Hematopoietic multipotent progenitor cell treated with erythropoietin and hydrocortisone succinate and interleukin-3 and kit ligand, for 6 days (in vitro differentiated cells): ENCODE measurements around the gene AJAP1.
"Not testable (repeated sequence)": the region's sequence is repeated elsewhere in the genome, so short reads cannot be mapped to it uniquely, and the experiment has no call there.

Experiments
- DNase-seq: peaks from one replicate; pipeline ENCODE4 v3.0.0-alpha.2; 2015

Gene AJAP1

GRCh38 chr1:4653796-4654725 lies at the start of gene AJAP1:
Gene AJAP1 (plus strand): TSS chr1:4654609. CDS start chr1:4655426, 817 bp downstream.
- DNase-seq: no peak

- no peak for DNase-seq
Observed at GRCh38 chr1:4605158-4605557, 49.3 kb upstream of the AJAP1 start.

GRCh38 chr1:4611563-4612341 lies 42.7 kb upstream of the AJAP1 start:
- DNase-seq: no peak

- DNase-seq: peak; percentile 79
Observed at GRCh38 chr1:4612991-4613390, 41.4 kb upstream of the AJAP1 start.

GRCh38 chr1:4613606-4614370 lies 40.6 kb upstream of the AJAP1 start:
- DNase-seq: no peak

GRCh38 chr1:4614371-4615137 lies 39.9 kb upstream of the AJAP1 start:
- DNase-seq: no peak

GRCh38 chr1:4615138-4615470 lies 39.3 kb upstream of the AJAP1 start:
- DNase-seq: no peak

GRCh38 chr1:4615501-4615900 lies 38.9 kb upstream of the AJAP1 start:
- no peak for DNase-seq

GRCh38 chr1:4616831-4617465 lies 37.5 kb upstream of the AJAP1 start:
- no peak for DNase-seq

- no peak for DNase-seq
Observed at GRCh38 chr1:4617506-4617905, 36.9 kb upstream of the AJAP1 start.

GRCh38 chr1:4618827-4619226 lies 35.6 kb upstream of the AJAP1 start:
- not testable (repeated sequence) for DNase-seq

GRCh38 chr1:4621646-4622045 lies 32.8 kb upstream of the AJAP1 start:
- no peak for DNase-seq

GRCh38 chr1:4622821-4623220 lies 31.6 kb upstream of the AJAP1 start:
- DNase-seq: no peak

- no peak for DNase-seq
Observed at GRCh38 chr1:4624141-4624715, 30.2 kb upstream of the AJAP1 start.

GRCh38 chr1:4624801-4625200 lies 29.6 kb upstream of the AJAP1 start:
- DNase-seq: no peak

- DNase-seq: no peak
Observed at GRCh38 chr1:4626061-4626460, 28.3 kb upstream of the AJAP1 start.

GRCh38 chr1:4626560-4627319 lies 27.7 kb upstream of the AJAP1 start:
- no peak for DNase-seq

GRCh38 chr1:4627353-4627752 lies 27.1 kb upstream of the AJAP1 start:
- no peak for DNase-seq

- DNase-seq: no peak
Observed at GRCh38 chr1:4628992-4629391, 25.4 kb upstream of the AJAP1 start.

- DNase-seq: no peak
Observed at GRCh38 chr1:4630561-4630960, 23.8 kb upstream of the AJAP1 start.

- no peak for DNase-seq
Observed at GRCh38 chr1:4631321-4631720, 23.1 kb upstream of the AJAP1 start.
